B cell (primary cell): ENCODE results near the gene PYGL. TPM values are rescaled to one million over a fixed set of nuclear protein-coding genes. Genes with fewer than 3 reads are reported as not detected.

Experiments used
- ATAC-seq: fragments of 200-7000 bp; cut with Tn5 transposase; one replicate; pipeline ENCODE4 v1.10.0; 2021; ENCODE audit warnings: low read depth, mild to moderate bottlenecking, moderate number of reproducible peaks, moderate library complexity
- CTCF ChIA-PET: fragments of 350-600 bp; sonication (Branson Sonifier 250); formaldehyde crosslinking; loops from one replicate; lab custom pipeline; 2021; ENCODE audit warnings: antibody characterized with exemption, inconsistent platforms; lab: Charles Lee
- POLR2A ChIA-PET: fragments of 350-600 bp; sonication (Branson Sonifier 250); formaldehyde crosslinking; loops from one replicate; lab custom pipeline; 2021; ENCODE audit warnings: antibody characterized with exemption; lab: Charles Lee
- DNase-seq: peaks from one replicate; pipeline ENCODE4 v3.0.0; 2013
- H2AFZ ChIP-seq: 2 replicates; pipeline ENCODE4 v1.6.1; 2012; ENCODE audit warnings: mild to moderate bottlenecking, low read depth, low read length; ENCODE audit not compliant: insufficient read depth, poor library complexity, severe bottlenecking
- H3K27ac ChIP-seq, 2 donors: 1 replicate in 1 of 2; 2 replicates in 1 of 2; pipeline ENCODE4 v1.5.1; 2012 to 2013; ENCODE audit warnings: low read length in 2 of 2, mild to moderate bottlenecking in 2 of 2, moderate library complexity in 1 of 2
- H3K27me3 ChIP-seq, 4 experiments: fragments of 200-600 bp in 1 of 4; sonication (generic) in 1 of 4; replicated peaks in 1 of 4; 1 replicate in 2 of 4; 2 replicates in 2 of 4; pipeline versions ENCODE4 v1.6.1 to v1.7.0; 2013 to 2016; ENCODE audit warnings: low read length in 3 of 4, mild to moderate bottlenecking in 2 of 4, mixed read lengths in 1 of 4, moderate library complexity in 1 of 4; ENCODE audit not compliant: insufficient read depth in 4 of 4, control insufficient read depth in 3 of 4; ENCODE audit errors: control extremely low read depth in 1 of 4
- H3K36me3 ChIP-seq, 2 experiments: replicated peaks in 1 of 2; 1 replicate in 1 of 2; 2 replicates in 1 of 2; pipeline versions ENCODE4 v1.6.1 to v1.7.1; 2013; ENCODE audit warnings: low read length in 1 of 2; ENCODE audit not compliant: insufficient read depth in 2 of 2, control insufficient read depth in 1 of 2; ENCODE audit errors: control extremely low read depth in 1 of 2, extremely low read depth in 1 of 2
- H3K4me1 ChIP-seq, 2 donors: fragments of 200-600 bp in 1 of 2; sonication (generic) in 1 of 2; 1 replicate in 1 of 2; 2 replicates in 1 of 2; pipeline versions ENCODE4 v1.5.1 to v1.6.1; 2013 to 2017; ENCODE audit warnings: low read length in 2 of 2; ENCODE audit not compliant: control insufficient read depth in 2 of 2, insufficient read depth in 2 of 2
- H3K4me2 ChIP-seq: replicated peaks from 2 replicates; pipeline ENCODE3; 2012; ENCODE audit warnings: mild to moderate bottlenecking, low read depth, low read length; ENCODE audit not compliant: poor library complexity, severe bottlenecking
- H3K4me3 ChIP-seq, 5 experiments: fragments of 200-600 bp in 1 of 5; sonication (generic) in 1 of 5; 1 replicate in 3 of 5; 2 replicates in 2 of 5; pipeline versions ENCODE4 v1.5.1 to v1.7.0; 2011 to 2016; ENCODE audit warnings: low read length in 4 of 5, mild to moderate bottlenecking in 4 of 5, low read depth in 2 of 5, control low read depth in 1 of 5, moderate library complexity in 1 of 5; ENCODE audit not compliant: insufficient read depth in 1 of 5; ENCODE audit errors: control extremely low read depth in 1 of 5, extremely low read depth in 1 of 5
- H3K79me2 ChIP-seq: fragments of 200-600 bp; sonication (generic); one replicate; pipeline ENCODE4 v1.6.0; 2016; ENCODE audit warnings: low read length; ENCODE audit not compliant: control insufficient read depth, insufficient read depth
- H3K9ac ChIP-seq: fragments of 200-600 bp; sonication (generic); 2 replicates; pipeline ENCODE4 v1.6.1; 2017; ENCODE audit warnings: mild to moderate bottlenecking, low read length, moderate library complexity
- H3K9me3 ChIP-seq, 3 donors: one replicate each; pipeline versions ENCODE4 v1.6.1 to v1.7.1; 2013; ENCODE audit warnings: low read length in 2 of 3; ENCODE audit not compliant: control insufficient read depth in 2 of 3, insufficient read depth in 1 of 3; ENCODE audit errors: control extremely low read depth in 1 of 3
- H4K20me1 ChIP-seq: 2 replicates; pipeline ENCODE4 v1.6.0; 2012; ENCODE audit warnings: mild to moderate bottlenecking, low read length; ENCODE audit not compliant: insufficient read depth, control insufficient read depth, poor library complexity, severe bottlenecking
- H3K27ac Mint-ChIP-seq: one replicate; pipeline ENCODE4 v1.8.0; 2021; ENCODE audit warnings: mixed read lengths
- H3K27me3 Mint-ChIP-seq: one replicate; pipeline ENCODE4 v1.8.0; 2021; ENCODE audit warnings: mixed read lengths
- H3K4me1 Mint-ChIP-seq: one replicate; pipeline ENCODE4 v1.8.0; 2021; ENCODE audit warnings: mixed read lengths
- H3K4me3 Mint-ChIP-seq: one replicate; pipeline ENCODE4 v1.8.0; 2021; ENCODE audit warnings: mixed read lengths
- H3K9me3 Mint-ChIP-seq: one replicate; pipeline ENCODE4 v1.8.0; 2022; ENCODE audit warnings: mixed read lengths; ENCODE audit not compliant: insufficient read depth
- EZH2 ChIP-seq: IDR thresholded peaks from 2 replicates; pipeline ENCODE4 v1.6.1; 2012; ENCODE audit warnings: borderline replicate concordance, low read depth, mild to moderate bottlenecking, moderate library complexity, low read length; ENCODE audit not compliant: insufficient read depth, poor library complexity, severe bottlenecking
- WGBS: methylation state at CpG from one replicate; pipeline ENCODE4 v1.1.5; 2013; ENCODE audit warnings: missing lambda C conversion rate; ENCODE audit not compliant: insufficient coverage; 5-methylcytosine and 5-hydroxymethylcytosine counted together
- intact Hi-C: fragments of 100-400 bp; cut with micrococcal nuclease; formaldehyde crosslinking; loops from one replicate; pipeline ENCODE4 v1.10.0; 2022
- polyA plus RNA-seq: library from polyadenylated mRNA; depleted of rRNA; stranded (reverse); fragments of >200 nt; gene quantifications from 2 replicates; pipeline ENCODE4 v1.2.3, GENCODE V29; 2012
- total RNA-seq, 2 donors: library from RNA; stranded (reverse); fragments of 120-200 nt in 1 of 2; gene quantifications; 1 replicate in 1 of 2; 2 replicates in 1 of 2; pipeline versions ENCODE4 v1.2.3 to v1.2.4, GENCODE V29; 2013 to 2022
- TF ChIP-seq, protein P1 (sequence below): fragments of 200-600 bp; IDR thresholded peaks from one replicate; pipeline ENCODE4 v1.8.0; 2022; ENCODE audit warnings: antibody characterized with exemption, mild to moderate bottlenecking

Gene PYGL
- total and polyA plus RNA-seq, 2 donors (not counting 1 experiment from before 2014, with no cell fraction given), result 0.60 to 0.64 TPM

DNA sequence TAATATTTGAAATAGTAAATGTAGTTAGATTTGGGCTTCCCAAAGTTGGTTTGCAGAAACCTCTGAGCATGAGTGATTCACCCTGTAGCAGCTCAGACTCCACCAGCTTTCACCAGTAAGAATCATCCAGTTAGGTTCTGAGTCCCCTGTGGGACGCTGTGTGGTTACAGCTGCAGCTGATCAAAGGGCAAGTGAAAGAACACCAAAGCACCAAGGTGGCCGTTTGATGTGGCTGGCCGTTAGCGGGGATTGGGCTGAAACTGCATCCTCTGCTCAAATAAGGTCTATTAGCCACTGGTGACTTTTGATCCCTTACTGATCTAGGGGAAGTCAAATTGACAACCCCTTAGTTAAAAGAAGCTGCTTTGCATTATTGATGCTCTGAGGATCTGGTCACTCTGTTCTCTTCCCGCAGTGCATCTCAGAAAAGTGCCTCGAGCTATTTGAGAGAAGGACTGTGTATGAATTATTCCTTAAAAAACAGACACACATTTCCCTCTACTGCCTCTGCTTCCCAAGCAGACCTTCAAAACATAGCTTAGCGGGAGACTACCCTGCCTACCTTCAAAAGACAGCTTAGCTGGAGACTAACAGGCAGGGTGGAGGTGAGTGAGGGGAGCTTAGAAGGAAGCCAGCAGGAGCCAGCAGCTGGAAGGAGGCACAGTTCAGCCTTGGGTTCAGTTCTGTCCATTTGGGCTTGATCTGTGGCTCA, 68.8 kb downstream of the PYGL start:
- H3K27ac Mint-ChIP-seq, result no peak overlapping the region
- Histone ChIP-seq H3K36me3 (no peaks in the 10 kb centered on the region), H3K9me3 (no peaks in the 10 kb centered on the region), H3K27me3 (peaks cover 0 to 19% (median 9%) of the 10 kb centered on the region in 4 experiments), H3K4me1 (peaks cover 22% of the 10 kb centered on the region in 2 donors), H4K20me1 (no peaks in the 10 kb centered on the region), H3K27ac (no peak overlapping the region), H3K79me2 (no peaks in the 10 kb centered on the region), H3K4me2 (peak overlapping the region; percentile 44), H3K9ac (no peak overlapping the region), H3K4me3 (no peak overlapping the region), H2AFZ (peak overlapping the region; percentile 51)
- POLR2A ChIA-PET, result interaction anchor here (1.1 kb wide), 1 partner anchor 9 kb away, joined by 3 read pairs; no protein-coding TSS in a partner anchor
- WGBS, result 5% methylated on average over 4 of the region's 7 CpGs
- peaks cover 28% of the 10 kb centered on the region for H3K4me1 Mint-ChIP-seq
- CTCF ChIA-PET, result interaction anchor here (0.9 to 1.9 kb wide), 4 partner anchors 10 to 98 kb away, joined by 3 to 12 read pairs (median 5); no protein-coding TSS in a partner anchor
- H3K4me3 Mint-ChIP-seq, result no peak overlapping the region
- DNase-seq (peak; percentile 47), ATAC-seq (peak; percentile 92)
- TF ChIP-seq, protein P1, sequence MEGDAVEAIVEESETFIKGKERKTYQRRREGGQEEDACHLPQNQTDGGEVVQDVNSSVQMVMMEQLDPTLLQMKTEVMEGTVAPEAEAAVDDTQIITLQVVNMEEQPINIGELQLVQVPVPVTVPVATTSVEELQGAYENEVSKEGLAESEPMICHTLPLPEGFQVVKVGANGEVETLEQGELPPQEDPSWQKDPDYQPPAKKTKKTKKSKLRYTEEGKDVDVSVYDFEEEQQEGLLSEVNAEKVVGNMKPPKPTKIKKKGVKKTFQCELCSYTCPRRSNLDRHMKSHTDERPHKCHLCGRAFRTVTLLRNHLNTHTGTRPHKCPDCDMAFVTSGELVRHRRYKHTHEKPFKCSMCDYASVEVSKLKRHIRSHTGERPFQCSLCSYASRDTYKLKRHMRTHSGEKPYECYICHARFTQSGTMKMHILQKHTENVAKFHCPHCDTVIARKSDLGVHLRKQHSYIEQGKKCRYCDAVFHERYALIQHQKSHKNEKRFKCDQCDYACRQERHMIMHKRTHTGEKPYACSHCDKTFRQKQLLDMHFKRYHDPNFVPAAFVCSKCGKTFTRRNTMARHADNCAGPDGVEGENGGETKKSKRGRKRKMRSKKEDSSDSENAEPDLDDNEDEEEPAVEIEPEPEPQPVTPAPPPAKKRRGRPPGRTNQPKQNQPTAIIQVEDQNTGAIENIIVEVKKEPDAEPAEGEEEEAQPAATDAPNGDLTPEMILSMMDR, result no peak
- TF ChIP-seq EZH2, result no peak
- intact Hi-C loops, result no loop called here
- H3K9me3 Mint-ChIP-seq, result no peaks in the 10 kb centered on the region
- H3K27me3 Mint-ChIP-seq, result peaks cover 40% of the 10 kb centered on the region

DNA sequence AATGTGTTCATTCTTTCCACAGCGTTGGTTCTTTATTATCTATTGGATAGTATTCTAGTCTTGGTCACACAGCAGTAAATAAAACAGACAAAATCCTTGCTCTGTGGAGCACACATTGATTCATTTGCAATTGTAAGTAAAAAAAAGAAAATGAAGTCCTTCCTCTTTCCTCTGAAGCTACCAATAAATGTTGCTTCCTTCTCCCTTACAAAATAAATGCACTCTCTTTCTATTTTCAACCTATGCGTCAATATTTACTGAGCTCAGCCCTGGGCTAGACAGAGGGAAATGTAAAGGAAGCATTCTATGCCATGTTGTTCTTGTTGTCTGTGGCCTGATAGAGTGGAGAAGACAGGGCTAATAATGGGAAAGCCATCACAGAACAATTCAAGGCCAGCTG, 69.5 kb downstream of the PYGL start:
- H3K9me3 Mint-ChIP-seq, result no peaks in the 10 kb centered on the region
- WGBS, result no CpG with 5 or more reads among the region's 2 CpGs
- no peak overlapping the region for H3K4me3 ChIP-seq
- peaks cover 28% of the 10 kb centered on the region for H3K4me1 Mint-ChIP-seq
- H3K27me3 ChIP-seq, result peaks cover 0 to 26% (median 15%) of the 10 kb centered on the region in 4 experiments
- no peaks in the 10 kb centered on the region for H4K20me1 ChIP-seq
- ATAC-seq (no peak), DNase-seq (no peak)
- H3K27me3 Mint-ChIP-seq, result peaks cover 47% of the 10 kb centered on the region
- no peak overlapping the region for H3K27ac ChIP-seq
- TF ChIP-seq, protein P1, result no peak
- H3K27ac Mint-ChIP-seq, result no peak overlapping the region
- peak overlapping the region; percentile 1 for H3K4me3 Mint-ChIP-seq
- H3K4me2 ChIP-seq, result peak overlapping the region; percentile 44
- peak overlapping the region; percentile 51 for H2AFZ ChIP-seq
- H3K9me3 ChIP-seq, result no peaks in the 10 kb centered on the region
- intact Hi-C loops, result no loop called here
- no peaks in the 10 kb centered on the region for H3K79me2 ChIP-seq
- POLR2A ChIA-PET, result interaction anchor here (1.1 kb wide), 1 partner anchor 10 kb away, joined by 3 read pairs; no protein-coding TSS in a partner anchor
- peaks cover 22% of the 10 kb centered on the region in 2 donors for H3K4me1 ChIP-seq
- no peaks in the 10 kb centered on the region for H3K36me3 ChIP-seq
- CTCF ChIA-PET, result interaction anchor here (0.9 to 1.9 kb wide), 4 partner anchors 9 to 97 kb away, joined by 3 to 12 read pairs (median 5); no protein-coding TSS in a partner anchor
- no peak overlapping the region for H3K9ac ChIP-seq
